Gastroesophageal sphincter (tissue), 3 donors: ENCODE results near the gene MUC5B.

Source experiments
- EP300 ChIP-seq: sonication (generic); formaldehyde crosslinking; IDR thresholded peaks from one replicate; pipeline ENCODE4 v1.6.1; 2017; ENCODE audit warnings: antibody characterized with exemption, mild to moderate bottlenecking
- POLR2A ChIP-seq, 2 donors: fragments of 450-650 bp; IDR thresholded peaks; one replicate each; pipeline ENCODE4 v1.6.1; 2017; ENCODE audit warnings: antibody characterized with exemption in 2 of 2, mild to moderate bottlenecking in 2 of 2, moderate library complexity in 1 of 2
- POLR2AphosphoS5 ChIP-seq: sonication (generic); formaldehyde crosslinking; IDR thresholded peaks from one replicate; pipeline ENCODE4 v1.6.1; 2017; ENCODE audit warnings: antibody characterized with exemption
- TF ChIP-seq, protein P1 (sequence below), 4 experiments: fragments of 200-600 bp in 2 of 4; fragments of 450-650 bp in 2 of 4; sonication (generic) in 1 of 4; IDR thresholded peaks; one replicate each; pipeline ENCODE4 v1.5.1; 2017 to 2019; ENCODE audit warnings: antibody characterized with exemption in 4 of 4, mild to moderate bottlenecking in 2 of 4, moderate library complexity in 2 of 4

- TF ChIP-seq, protein P1, sequence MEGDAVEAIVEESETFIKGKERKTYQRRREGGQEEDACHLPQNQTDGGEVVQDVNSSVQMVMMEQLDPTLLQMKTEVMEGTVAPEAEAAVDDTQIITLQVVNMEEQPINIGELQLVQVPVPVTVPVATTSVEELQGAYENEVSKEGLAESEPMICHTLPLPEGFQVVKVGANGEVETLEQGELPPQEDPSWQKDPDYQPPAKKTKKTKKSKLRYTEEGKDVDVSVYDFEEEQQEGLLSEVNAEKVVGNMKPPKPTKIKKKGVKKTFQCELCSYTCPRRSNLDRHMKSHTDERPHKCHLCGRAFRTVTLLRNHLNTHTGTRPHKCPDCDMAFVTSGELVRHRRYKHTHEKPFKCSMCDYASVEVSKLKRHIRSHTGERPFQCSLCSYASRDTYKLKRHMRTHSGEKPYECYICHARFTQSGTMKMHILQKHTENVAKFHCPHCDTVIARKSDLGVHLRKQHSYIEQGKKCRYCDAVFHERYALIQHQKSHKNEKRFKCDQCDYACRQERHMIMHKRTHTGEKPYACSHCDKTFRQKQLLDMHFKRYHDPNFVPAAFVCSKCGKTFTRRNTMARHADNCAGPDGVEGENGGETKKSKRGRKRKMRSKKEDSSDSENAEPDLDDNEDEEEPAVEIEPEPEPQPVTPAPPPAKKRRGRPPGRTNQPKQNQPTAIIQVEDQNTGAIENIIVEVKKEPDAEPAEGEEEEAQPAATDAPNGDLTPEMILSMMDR (IDR thresholded peaks at IDR 0.05), result no peak
- TF ChIP-seq POLR2A (IDR thresholded peaks at IDR 0.05) (no peak), POLR2AphosphoS5 (no peak), EP300 (no peak)
Observed at GRCh38 chr11:1261241-1262071, 38.6 kb downstream of the MUC5B start.
